Endothelial cell of umbilical vein (primary cell): Measurements from ENCODE around the gene BHLHA15.

Experiments used
- CTCF ChIP-seq, 2 donors: IDR thresholded peaks; 1 replicate in 1 of 2; 2 replicates in 1 of 2; pipeline ENCODE4 v1.5.1; 2011; ENCODE audit warnings: low read length in 2 of 2, mild to moderate bottlenecking in 2 of 2, moderate library complexity in 2 of 2, control low read depth in 1 of 2, inconsistent platforms in 1 of 2, low read depth in 1 of 2; ENCODE audit not compliant: insufficient read depth in 1 of 2; ENCODE audit errors: extremely low read depth in 1 of 2
- EZH2 ChIP-seq: IDR thresholded peaks from 2 replicates; pipeline ENCODE4 v1.6.1; 2012; ENCODE audit warnings: borderline replicate concordance, low read depth, mild to moderate bottlenecking, moderate library complexity, low read length, inconsistent platforms; ENCODE audit not compliant: severe bottlenecking
- GATA2 ChIP-seq: IDR thresholded peaks from 2 replicates; pipeline ENCODE4 v1.7.0; 2011; ENCODE audit warnings: low read depth, mild to moderate bottlenecking, moderate library complexity, mixed read lengths, low read length; ENCODE audit not compliant: insufficient read length, insufficient read depth
- JUN ChIP-seq: IDR thresholded peaks from 2 replicates; pipeline ENCODE4 v1.6.1; 2011; ENCODE audit warnings: borderline replicate concordance, low read depth; ENCODE audit not compliant: insufficient read length, insufficient read depth
- MAX ChIP-seq: IDR thresholded peaks from 2 replicates; pipeline ENCODE4 v1.6.1; 2011; ENCODE audit not compliant: insufficient read depth, insufficient read length
- POLR2A ChIP-seq: IDR thresholded peaks from 2 replicates; pipeline ENCODE4 v1.6.1; 2012; ENCODE audit warnings: low read depth, mild to moderate bottlenecking, control low read depth, low read length

- TF ChIP-seq POLR2A (no peak), MAX (no peak), CTCF (IDR thresholded peaks at IDR 0.05; ENCODE audit: extremely low read depth in 1 of 2, insufficient read depth in 1 of 2, low read depth in 1 of 2, low read length in 2 of 2) (no peak), EZH2 (no peak), GATA2 (no peak), JUN (no peak)
Measured at GRCh38 chr7:98228801-98229200, 17.6 kb downstream of the BHLHA15 start.
